ENCODE data around the gene CCER1. TPM values are rescaled to one million over a fixed set of nuclear protein-coding genes. Genes with fewer than 3 reads are reported as not detected.
A peak's percentile ranks its signal among the peaks of the same experiment; 100 is the strongest.

CCER1 gene
- total RNA-seq, 1 donor from 2014 or later: not detected

DNA sequence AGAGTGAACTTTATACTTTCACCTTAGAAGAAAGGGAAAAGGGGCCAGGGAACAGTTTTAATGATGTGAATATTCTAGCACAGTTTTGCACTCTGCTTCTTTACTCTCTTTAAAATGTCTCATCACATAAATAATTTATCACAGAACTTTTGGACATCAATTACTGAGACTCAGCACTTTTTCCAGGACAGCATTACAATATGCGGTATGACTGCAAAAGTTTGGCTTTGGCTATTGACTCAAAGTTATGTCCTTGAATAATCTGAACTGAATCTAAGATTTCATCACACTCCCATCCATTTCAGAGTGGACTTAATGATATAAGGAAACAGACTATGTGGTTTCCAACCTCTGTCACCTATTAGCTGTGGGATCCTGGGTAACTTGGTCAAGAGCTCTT is 11.7 kb downstream of the CCER1 start:
- Histone ChIP-seq H3K9me3 (ENCODE audit: low read depth) (no peaks in the 10 kb centered on the region), H3F3A (ENCODE audit: low read depth) (no peaks in the 10 kb centered on the region), H2AFZ (replicated peaks) (no peak overlapping the region), H3K27me3 (no peaks in the 10 kb centered on the region), H3K9ac (no peak overlapping the region), H3K4me1 (no peaks in the 10 kb centered on the region), H3K27ac (no peak overlapping the region), H3K79me2 (ENCODE audit: low read depth) (no peaks in the 10 kb centered on the region), H4K20me1 (ENCODE audit: low read depth) (no peaks in the 10 kb centered on the region), H3K4me2 (no peak overlapping the region), H3K36me3 (no peaks in the 10 kb centered on the region), H3K4me3 (no peak overlapping the region)
- H3K27ac Mint-ChIP-seq: no peak overlapping the region
- no peak for DNase-seq (ENCODE audit: low spot score)
- H3K36me3 Mint-ChIP-seq: no peaks in the 10 kb centered on the region
- H3K27me3 Mint-ChIP-seq (ENCODE audit: insufficient read depth, low read depth): no peaks in the 10 kb centered on the region
- H3K4me3 Mint-ChIP-seq: no peak overlapping the region
- no peaks in the 10 kb centered on the region for H3K9me3 Mint-ChIP-seq
- TF ChIP-seq EZH2 (IDR thresholded peaks at IDR 0.05): no peak
- no peak for TF ChIP-seq CTCF (IDR thresholded peaks at IDR 0.05)
- TF ChIP-seq EZH2phosphoT487 (IDR thresholded peaks at IDR 0.05): no peak
- H3K4me1 Mint-ChIP-seq: no peaks in the 10 kb centered on the region

DNA sequence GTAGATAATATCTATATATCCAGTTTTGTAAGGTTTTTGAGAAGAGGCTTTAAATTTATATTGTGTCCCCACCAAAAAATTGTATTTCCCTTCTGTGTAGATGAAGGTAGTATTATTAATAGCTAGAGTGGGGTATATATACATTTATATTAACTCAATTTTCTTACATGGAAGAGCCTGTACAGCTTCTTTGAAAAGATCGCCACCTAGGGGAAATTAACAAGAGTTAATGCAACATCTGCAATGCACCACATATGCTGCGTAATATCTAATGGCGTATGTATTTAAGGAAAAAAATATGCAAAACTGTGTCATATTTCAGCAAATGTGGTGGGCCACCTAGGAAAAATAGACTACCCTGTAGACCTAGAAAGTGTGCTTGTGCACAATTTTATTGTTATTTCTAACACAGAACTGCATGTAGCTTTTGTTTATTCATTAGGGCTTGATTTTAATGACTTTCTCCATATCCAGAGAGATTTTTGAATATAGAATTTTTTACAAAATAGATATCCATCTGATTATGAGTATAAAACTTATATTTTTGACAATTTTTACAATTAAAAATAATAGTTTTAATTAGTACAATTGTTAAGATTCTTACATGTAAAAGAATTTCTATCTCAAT is 14.0 kb downstream of the CCER1 start:
- Mint-ChIP-seq H3K27me3 (ENCODE audit: insufficient read depth, low read depth) (peaks cover 2% of the 10 kb centered on the region), H3K4me3 (no peak overlapping the region), H3K27ac (no peak overlapping the region), H3K9me3 (no peaks in the 10 kb centered on the region), H3K4me1 (no peaks in the 10 kb centered on the region), H3K36me3 (no peaks in the 10 kb centered on the region)
- H3K4me2 ChIP-seq: no peak overlapping the region
- no peaks in the 10 kb centered on the region for H3K27me3 ChIP-seq
- H3K9me3 ChIP-seq (ENCODE audit: low read depth): no peaks in the 10 kb centered on the region
- no peak overlapping the region for H2AFZ ChIP-seq (replicated peaks)
- no peak overlapping the region for H3K27ac ChIP-seq
- peak; percentile 55 for DNase-seq (ENCODE audit: low spot score)
- H3K4me1 ChIP-seq: no peaks in the 10 kb centered on the region
- no peak overlapping the region for H3K9ac ChIP-seq
- no peak overlapping the region for H3K4me3 ChIP-seq
- no peaks in the 10 kb centered on the region for H3K36me3 ChIP-seq
- no peaks in the 10 kb centered on the region for H3K79me2 ChIP-seq (ENCODE audit: low read depth)
- no peaks in the 10 kb centered on the region for H4K20me1 ChIP-seq (ENCODE audit: low read depth)
- H3F3A ChIP-seq (ENCODE audit: low read depth): no peaks in the 10 kb centered on the region
- no peak for TF ChIP-seq EZH2phosphoT487 (IDR thresholded peaks at IDR 0.05)
- TF ChIP-seq CTCF (IDR thresholded peaks at IDR 0.05): peak; percentile 79

DNA sequence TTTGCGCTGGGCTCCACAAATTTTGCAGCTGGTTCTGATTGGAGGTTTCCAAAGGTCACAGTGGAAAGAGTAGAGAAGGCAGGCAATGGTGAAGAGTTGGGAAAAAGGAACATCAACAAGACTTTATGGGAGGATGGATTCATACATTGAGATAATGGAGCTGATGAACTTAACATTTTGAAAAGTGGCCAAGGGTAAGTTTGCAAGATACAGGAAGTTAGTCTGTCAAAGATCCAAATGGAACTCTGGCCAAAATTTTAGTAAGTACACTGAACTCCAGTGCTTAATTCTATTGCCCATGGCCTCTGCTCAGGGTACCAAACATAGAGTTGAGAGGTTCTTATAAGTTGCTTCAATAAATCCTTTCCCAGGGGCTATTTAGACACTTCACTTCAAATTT is 15.6 kb downstream of the CCER1 start:
- no peak overlapping the region for H3K4me3 ChIP-seq
- Mint-ChIP-seq H3K36me3 (no peaks in the 10 kb centered on the region), H3K27me3 (ENCODE audit: insufficient read depth, low read depth) (peaks cover 2% of the 10 kb centered on the region), H3K4me3 (no peak overlapping the region), H3K9me3 (no peaks in the 10 kb centered on the region), H3K4me1 (no peaks in the 10 kb centered on the region), H3K27ac (no peak overlapping the region)
- H3K36me3 ChIP-seq: no peaks in the 10 kb centered on the region
- H3K9ac ChIP-seq: no peak overlapping the region
- no peak overlapping the region for H3K27ac ChIP-seq
- H3K79me2 ChIP-seq (ENCODE audit: low read depth): no peaks in the 10 kb centered on the region
- H3K4me1 ChIP-seq: no peaks in the 10 kb centered on the region
- TF ChIP-seq EZH2phosphoT487 (IDR thresholded peaks at IDR 0.05) (no peak), CTCF (IDR thresholded peaks at IDR 0.05) (no peak), EZH2 (IDR thresholded peaks at IDR 0.05) (no peak)
- no peaks in the 10 kb centered on the region for H4K20me1 ChIP-seq (ENCODE audit: low read depth)
- H3K9me3 ChIP-seq (ENCODE audit: low read depth): no peaks in the 10 kb centered on the region
- H3F3A ChIP-seq (ENCODE audit: low read depth): no peaks in the 10 kb centered on the region
- H2AFZ ChIP-seq (replicated peaks): no peak overlapping the region
- no peak for DNase-seq (ENCODE audit: low spot score)
- H3K27me3 ChIP-seq: no peaks in the 10 kb centered on the region
- H3K4me2 ChIP-seq: no peak overlapping the region
